Thoracic aorta (tissue), 2 donors: ENCODE measurements around the gene PCDH15. TPM values are rescaled to one million over a fixed set of nuclear protein-coding genes. Genes with fewer than 3 reads are reported as not detected.

Experiments
- ATAC-seq: fragments of 150-250 bp; one replicate; pipeline ENCODE4 v1.8.0; 2017; ENCODE audit warnings: low read depth; ENCODE audit not compliant: insufficient number of reproducible peaks, low FRiP score
- DNase-seq: peaks from one replicate; pipeline ENCODE4 v3.0.0-alpha.2; 2020; ENCODE audit warnings: low spot score
- H3K27ac ChIP-seq, 2 donors: fragments of 200-600 bp; sonication (generic); 1 replicate in 1 of 2; 2 replicates in 1 of 2; pipeline ENCODE4 v1.5.1; 2016; ENCODE audit warnings: mild to moderate bottlenecking in 2 of 2, moderate library complexity in 2 of 2
- H3K27me3 ChIP-seq: fragments of 200-600 bp; sonication (generic); replicated peaks from 2 replicates; pipeline ENCODE4 v1.6.0; 2016; ENCODE audit warnings: mild to moderate bottlenecking; ENCODE audit not compliant: insufficient read depth
- H3K36me3 ChIP-seq: fragments of 200-600 bp; sonication (generic); one replicate; pipeline ENCODE4 v1.5.1; 2016
- H3K4me1 ChIP-seq, 2 donors: fragments of 200-600 bp; sonication (generic); 1 replicate in 1 of 2; 2 replicates in 1 of 2; pipeline versions ENCODE4 v1.5.1 to v1.6.0; 2016; ENCODE audit warnings: low read depth in 2 of 2, mild to moderate bottlenecking in 1 of 2; ENCODE audit not compliant: control insufficient read depth in 1 of 2
- H3K4me3 ChIP-seq: fragments of 200-600 bp; sonication (generic); 2 replicates; pipeline ENCODE4 v1.5.1; 2016; ENCODE audit warnings: mild to moderate bottlenecking
- H3K9me3 ChIP-seq: fragments of 200-600 bp; sonication (generic); 2 replicates; pipeline ENCODE4 v1.5.1; 2016
- total RNA-seq, 2 donors: library from RNA; depleted of rRNA; stranded (reverse); fragments of >200 nt; gene quantifications; one replicate each; pipeline versions ENCODE4 v1.1.0 to v1.2.3, GENCODE V29; 2016
- TF ChIP-seq, protein P1 (sequence below): fragments of 200-600 bp; sonication (generic); IDR thresholded peaks from one replicate; pipeline ENCODE4 v1.5.1; 2019; ENCODE audit warnings: antibody characterized with exemption

The PCDH15 gene
- total RNA-seq, 2 donors from 2014 or later: 0.49 to 0.95 TPM

DNA sequence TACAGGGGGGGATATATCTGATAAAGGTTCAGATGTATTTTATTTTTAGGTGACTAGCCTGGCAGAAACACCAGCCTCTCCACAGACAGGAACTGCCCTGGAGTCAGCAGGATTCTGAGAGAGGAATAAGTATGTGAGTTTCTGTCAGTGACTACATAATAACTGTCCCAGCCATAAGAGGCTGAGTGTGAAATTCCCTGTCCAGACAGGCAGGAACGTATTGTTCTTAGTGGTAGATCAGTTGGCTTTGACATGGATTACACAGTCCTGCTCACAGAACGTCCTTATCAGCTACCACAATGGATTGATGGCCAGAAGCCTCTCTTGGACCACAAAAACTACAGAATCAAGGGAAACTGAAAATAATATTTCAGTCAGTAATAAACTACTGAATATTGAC lies 709.8 kb downstream of the PCDH15 start:
- H3K4me3 ChIP-seq: no peak overlapping the region
- H3K36me3 ChIP-seq: no peaks in the 10 kb centered on the region
- no peak overlapping the region for H3K27ac ChIP-seq
- DNase-seq (no peak), ATAC-seq (no peak)
- H3K27me3 ChIP-seq: no peaks in the 10 kb centered on the region
- H3K9me3 ChIP-seq: no peaks in the 10 kb centered on the region
- H3K4me1 ChIP-seq: no peaks in the 10 kb centered on the region
- TF ChIP-seq, protein P1, sequence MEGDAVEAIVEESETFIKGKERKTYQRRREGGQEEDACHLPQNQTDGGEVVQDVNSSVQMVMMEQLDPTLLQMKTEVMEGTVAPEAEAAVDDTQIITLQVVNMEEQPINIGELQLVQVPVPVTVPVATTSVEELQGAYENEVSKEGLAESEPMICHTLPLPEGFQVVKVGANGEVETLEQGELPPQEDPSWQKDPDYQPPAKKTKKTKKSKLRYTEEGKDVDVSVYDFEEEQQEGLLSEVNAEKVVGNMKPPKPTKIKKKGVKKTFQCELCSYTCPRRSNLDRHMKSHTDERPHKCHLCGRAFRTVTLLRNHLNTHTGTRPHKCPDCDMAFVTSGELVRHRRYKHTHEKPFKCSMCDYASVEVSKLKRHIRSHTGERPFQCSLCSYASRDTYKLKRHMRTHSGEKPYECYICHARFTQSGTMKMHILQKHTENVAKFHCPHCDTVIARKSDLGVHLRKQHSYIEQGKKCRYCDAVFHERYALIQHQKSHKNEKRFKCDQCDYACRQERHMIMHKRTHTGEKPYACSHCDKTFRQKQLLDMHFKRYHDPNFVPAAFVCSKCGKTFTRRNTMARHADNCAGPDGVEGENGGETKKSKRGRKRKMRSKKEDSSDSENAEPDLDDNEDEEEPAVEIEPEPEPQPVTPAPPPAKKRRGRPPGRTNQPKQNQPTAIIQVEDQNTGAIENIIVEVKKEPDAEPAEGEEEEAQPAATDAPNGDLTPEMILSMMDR: no peak

DNA sequence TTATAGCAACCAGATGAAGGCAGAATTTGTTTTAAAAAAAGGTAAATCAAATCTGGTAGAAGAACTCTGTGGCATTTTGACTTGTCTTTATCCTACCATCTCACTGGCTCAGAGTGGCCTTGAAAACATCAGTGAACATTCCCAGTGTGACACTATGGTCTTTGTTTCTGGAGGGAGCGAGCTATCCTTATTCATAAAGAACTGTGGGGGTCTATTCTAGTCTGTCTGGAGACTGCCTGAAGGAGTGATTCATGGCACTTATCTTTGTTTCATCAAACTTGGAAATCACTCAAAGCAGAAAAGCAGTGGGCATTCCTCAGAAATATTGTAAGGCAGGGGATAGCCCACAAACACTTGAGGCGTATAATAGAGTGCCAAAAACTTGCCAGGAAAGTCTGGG lies 719.1 kb downstream of the PCDH15 start:
- Histone ChIP-seq H3K4me3 (no peak overlapping the region), H3K36me3 (no peaks in the 10 kb centered on the region), H3K9me3 (no peaks in the 10 kb centered on the region), H3K27me3 (no peaks in the 10 kb centered on the region), H3K27ac (no peak overlapping the region), H3K4me1 (no peaks in the 10 kb centered on the region)
- DNase-seq (no peak), ATAC-seq (no peak)
- TF ChIP-seq, protein P1: no peak

DNA sequence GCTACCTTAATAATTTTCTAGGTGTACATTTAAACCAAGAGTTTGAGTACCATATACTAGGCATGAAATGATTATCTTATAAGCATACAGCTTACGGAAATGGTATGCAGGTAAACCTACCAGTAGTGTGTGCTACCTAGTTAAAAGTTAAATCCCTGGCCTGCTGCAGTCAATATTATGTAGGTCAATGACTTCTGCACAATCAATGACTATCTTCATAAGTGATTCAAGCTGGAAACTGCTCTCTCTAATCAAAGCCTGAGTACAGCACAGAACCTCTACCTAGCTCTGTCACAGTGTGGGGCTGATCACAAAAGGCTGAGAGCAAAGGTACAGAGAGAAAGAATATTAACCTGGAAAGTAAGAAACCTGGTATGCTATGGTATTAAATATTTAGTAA lies 733.7 kb downstream of the PCDH15 start:
- no peaks in the 10 kb centered on the region for H3K4me1 ChIP-seq
- H3K27ac ChIP-seq: no peak overlapping the region
- H3K9me3 ChIP-seq: no peaks in the 10 kb centered on the region
- TF ChIP-seq, protein P1: no peak
- no peaks in the 10 kb centered on the region for H3K36me3 ChIP-seq
- ATAC-seq (no peak), DNase-seq (no peak)
- H3K27me3 ChIP-seq: no peaks in the 10 kb centered on the region
- H3K4me3 ChIP-seq: no peak overlapping the region

DNA sequence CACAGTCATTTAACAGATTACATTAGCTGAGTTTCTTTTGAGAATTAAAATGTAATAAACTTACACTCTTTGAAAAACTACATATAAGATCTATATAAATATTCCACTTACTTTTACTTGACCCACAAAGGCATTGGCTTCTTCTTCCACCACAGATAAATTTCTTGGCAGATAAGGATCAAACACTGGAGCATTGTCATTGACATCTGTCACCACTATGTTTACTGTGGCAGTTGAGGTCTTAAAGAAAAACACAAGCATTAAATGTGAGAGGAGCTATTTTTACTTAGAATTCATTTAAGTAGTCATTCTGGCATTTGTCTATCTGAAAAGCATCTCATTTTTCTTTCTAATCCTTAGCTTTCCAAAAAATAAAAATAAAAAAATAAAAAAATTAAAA lies 734.4 kb downstream of the PCDH15 start:
- no peaks in the 10 kb centered on the region for H3K9me3 ChIP-seq
- H3K36me3 ChIP-seq: no peaks in the 10 kb centered on the region
- H3K4me3 ChIP-seq: no peak overlapping the region
- H3K4me1 ChIP-seq: no peaks in the 10 kb centered on the region
- TF ChIP-seq, protein P1: no peak
- H3K27me3 ChIP-seq: no peaks in the 10 kb centered on the region
- H3K27ac ChIP-seq: no peak overlapping the region
- ATAC-seq (no peak), DNase-seq (no peak)

DNA sequence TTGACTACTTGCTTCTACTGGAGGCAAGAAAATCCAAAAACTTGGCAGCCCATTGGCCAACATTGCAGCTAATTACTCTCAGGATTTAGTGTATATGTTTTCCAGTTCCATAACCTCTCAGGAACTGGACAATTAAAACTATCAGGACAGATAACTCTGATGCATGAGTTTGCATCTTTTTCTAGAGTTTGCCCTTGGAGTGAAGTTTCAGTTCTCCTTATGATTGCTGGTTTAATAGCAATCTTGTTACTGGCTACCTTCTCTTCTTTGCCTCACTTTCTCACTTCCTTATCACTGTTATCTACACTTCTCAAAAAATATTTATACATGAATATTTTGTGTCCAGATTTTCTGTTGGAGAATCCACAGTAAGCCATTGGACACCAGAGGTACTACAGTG lies 735.9 kb downstream of the PCDH15 start:
- Histone ChIP-seq H3K27me3 (no peaks in the 10 kb centered on the region), H3K4me1 (no peaks in the 10 kb centered on the region), H3K36me3 (no peaks in the 10 kb centered on the region), H3K9me3 (no peaks in the 10 kb centered on the region), H3K4me3 (no peak overlapping the region), H3K27ac (no peak overlapping the region)
- ATAC-seq: no peak
- no peak for DNase-seq
- TF ChIP-seq, protein P1: no peak
